IMR-90 (cell line): ENCODE measurements around the gene XYLT2. TPM values are rescaled to one million over a fixed set of nuclear protein-coding genes. Genes with fewer than 3 reads are reported as not detected.

Experiments used
- ATAC-seq: fragments of 200-7000 bp; cut with Tn5 transposase; 2 replicates; pipeline ENCODE4 v1.9.1; 2020; ENCODE audit warnings: low read depth, mild to moderate bottlenecking, moderate library complexity
- BruUV-seq: library from RNA; stranded (reverse); fragments of 400-500 nt; replicated peaks from 2 replicates; lab custom pipeline; 2021; lab: Mats Ljungman, UMichigan
- CTCF ChIA-PET: fragments of 300-600 bp; formaldehyde crosslinking; extraction: SDS; loops from one replicate; lab custom pipeline; 2021; ENCODE audit warnings: antibody characterized with exemption; lab: Yijun Ruan, JAX
- POLR2A ChIA-PET: fragments of 300-600 bp; sonication (Branson Sonifier 250); formaldehyde crosslinking; loops from one replicate; lab custom pipeline; 2022; ENCODE audit warnings: antibody characterized with exemption; ENCODE audit not compliant: unreplicated experiment; lab: Charles Lee
- DNase-seq: peaks from one replicate; pipeline ENCODE4 v3.0.0; 2013
- H2AFZ ChIP-seq: replicated peaks from 2 replicates; pipeline ENCODE3; 2013; ENCODE audit warnings: low read length, mild to moderate bottlenecking; ENCODE audit not compliant: poor library complexity
- H2AK5ac ChIP-seq: 2 replicates; pipeline ENCODE4 v1.6.1; 2013; ENCODE audit warnings: low read depth, low read length, inconsistent platforms
- H2AK9ac ChIP-seq: replicated peaks from 2 replicates; pipeline ENCODE3; 2013; ENCODE audit warnings: mild to moderate bottlenecking, low read depth, low read length, moderate library complexity; ENCODE audit not compliant: poor library complexity
- H2BK120ac ChIP-seq: 2 replicates; pipeline ENCODE4 v1.6.1; 2013; ENCODE audit warnings: low read depth, low read length, inconsistent platforms
- H2BK15ac ChIP-seq: 3 replicates; pipeline ENCODE4 v1.6.1; 2013; ENCODE audit warnings: low read depth, low read length, inconsistent platforms
- H2BK20ac ChIP-seq: 2 replicates; pipeline ENCODE4 v1.6.1; 2013; ENCODE audit warnings: low read depth, mild to moderate bottlenecking, inconsistent platforms, low read length, moderate library complexity
- H2BK5ac ChIP-seq: 2 replicates; pipeline ENCODE4 v1.6.1; 2013; ENCODE audit warnings: mild to moderate bottlenecking, low read depth, low read length, inconsistent platforms; ENCODE audit not compliant: poor library complexity, severe bottlenecking
- H3K14ac ChIP-seq: replicated peaks from 2 replicates; pipeline ENCODE4 v1.6.1; 2013; ENCODE audit warnings: low read depth, low read length, inconsistent platforms
- H3K18ac ChIP-seq: 2 replicates; pipeline ENCODE4 v1.6.1; 2013; ENCODE audit warnings: low read depth, low read length, control low read depth
- H3K23ac ChIP-seq: 2 replicates; pipeline ENCODE4 v1.6.1; 2013; ENCODE audit warnings: low read depth, low read length, inconsistent platforms
- H3K27ac ChIP-seq: 2 replicates; pipeline ENCODE4 v1.5.1; 2013; ENCODE audit warnings: mild to moderate bottlenecking, control low read depth, low read length; ENCODE audit not compliant: insufficient read depth
- H3K27me3 ChIP-seq: 2 replicates; pipeline ENCODE4 v1.6.1; 2013; ENCODE audit warnings: low read length; ENCODE audit not compliant: control insufficient read depth, insufficient read depth
- H3K36me3 ChIP-seq: 2 replicates; pipeline ENCODE4 v1.6.1; 2013; ENCODE audit warnings: low read length, mixed read lengths; ENCODE audit not compliant: control insufficient read depth, insufficient read depth
- H3K4ac ChIP-seq: 2 replicates; pipeline ENCODE4 v1.6.1; 2013; ENCODE audit warnings: low read depth, low read length, inconsistent platforms
- H3K4me1 ChIP-seq: 2 replicates; pipeline ENCODE4 v1.6.1; 2013; ENCODE audit warnings: low read length, mixed read lengths; ENCODE audit not compliant: control insufficient read depth, insufficient read depth
- H3K4me2 ChIP-seq: 2 replicates; pipeline ENCODE4 v1.6.1; 2013; ENCODE audit warnings: low read depth, mild to moderate bottlenecking, control low read depth, low read length, moderate library complexity
- H3K4me3 ChIP-seq: 2 replicates; pipeline ENCODE4 v1.5.1; 2013; ENCODE audit warnings: low read depth, mild to moderate bottlenecking, control low read depth, low read length, moderate library complexity; ENCODE audit not compliant: insufficient read depth
- H3K56ac ChIP-seq: 2 replicates; pipeline ENCODE4 v1.6.1; 2013; ENCODE audit warnings: low read length, inconsistent platforms; ENCODE audit not compliant: insufficient read depth; ENCODE audit errors: extremely low read depth
- H3K79me1 ChIP-seq, 2 experiments: 2 replicates each; pipeline ENCODE4 v1.6.1; 2013; ENCODE audit warnings: low read length in 2 of 2, inconsistent platforms in 1 of 2, low read depth in 1 of 2
- H3K9ac ChIP-seq: 2 replicates; pipeline ENCODE4 v1.6.1; 2013; ENCODE audit warnings: low read depth, low read length, control low read depth
- H3K9me1 ChIP-seq: 2 replicates; pipeline ENCODE4 v1.6.1; 2013; ENCODE audit warnings: low read length, inconsistent platforms; ENCODE audit not compliant: insufficient read depth
- H3K9me3 ChIP-seq: 2 replicates; pipeline ENCODE4 v1.6.1; 2013; ENCODE audit warnings: low read length; ENCODE audit not compliant: control insufficient read depth, insufficient read depth
- H4K20me1 ChIP-seq: 2 replicates; pipeline ENCODE4 v1.6.1; 2013; ENCODE audit warnings: low read length, inconsistent platforms; ENCODE audit not compliant: insufficient read depth
- H4K5ac ChIP-seq: 2 replicates; pipeline ENCODE4 v1.6.1; 2013; ENCODE audit warnings: mild to moderate bottlenecking, low read depth, low read length, control low read depth
- H4K8ac ChIP-seq, 2 experiments: 2 replicates each; pipeline ENCODE4 v1.6.1; 2013; ENCODE audit warnings: low read depth in 2 of 2, low read length in 2 of 2, control low read depth in 1 of 2, inconsistent platforms in 1 of 2
- H4K91ac ChIP-seq: 2 replicates; pipeline ENCODE4 v1.6.1; 2013; ENCODE audit warnings: low read depth, low read length, inconsistent platforms; ENCODE audit not compliant: insufficient read depth
- CEBPB ChIP-seq: IDR thresholded peaks from 2 replicates; pipeline ENCODE4 v1.6.1; 2012; ENCODE audit warnings: low read depth, low read length, improper control_type of control experiment
- MAZ ChIP-seq: IDR thresholded peaks from 2 replicates; pipeline ENCODE4 v1.6.1; 2012; ENCODE audit warnings: low read depth, mild to moderate bottlenecking, low read length, improper control_type of control experiment, moderate library complexity, borderline replicate concordance
- MXI1 ChIP-seq: IDR thresholded peaks from 2 replicates; pipeline ENCODE4 v1.6.1; 2012; ENCODE audit warnings: low read depth, mild to moderate bottlenecking, low read length, moderate library complexity, borderline replicate concordance
- NFE2L2 ChIP-seq: fragments of 150-350 bp; IDR thresholded peaks from 2 replicates; pipeline ENCODE4 v1.6.1; 2016; ENCODE audit warnings: low read depth, mild to moderate bottlenecking, low read length
- POLR2A ChIP-seq: IDR thresholded peaks from 2 replicates; pipeline ENCODE4 v1.6.1; 2012; ENCODE audit warnings: mild to moderate bottlenecking, low read depth, low read length
- SMC3 ChIP-seq: fragments of 150-350 bp; IDR thresholded peaks from 2 replicates; pipeline ENCODE4 v1.6.1; 2016; ENCODE audit warnings: low read depth, mild to moderate bottlenecking, antibody characterized with exemption, low read length, moderate library complexity
- WGBS, 2 experiments: methylation state at CpG; one replicate each; pipeline versions ENCODE4 v1.1.5 to v1.1.7; 2013; ENCODE audit warnings: missing lambda C conversion rate in 2 of 2; ENCODE audit not compliant: insufficient read length in 1 of 2; ENCODE audit errors: extremely low coverage in 2 of 2; 5-methylcytosine and 5-hydroxymethylcytosine counted together
- dilution Hi-C: fragments of 300-500 bp; cut with HindIII; formaldehyde crosslinking; loops from one replicate; pipeline ENCODE4 v1.14.3; 2018; ENCODE audit warnings: low sequenced_read_pairs; ENCODE audit not compliant: unreplicated experiment
- in situ Hi-C: fragments of 300-500 bp; cut with MboI; formaldehyde crosslinking; loops from 3 replicates; pipeline ENCODE4 v1.14.3; 2019; ENCODE audit warnings: low sequenced_read_pairs, inconsistent platforms, mixed read lengths
- intact Hi-C: fragments of 100-400 bp; cut with micrococcal nuclease; formaldehyde crosslinking; loops from 2 replicates; pipeline ENCODE4 v1.10.0; 2022
- polyA plus RNA-seq, 3 experiments: library from polyadenylated mRNA; depleted of rRNA; stranded (reverse); fragments of >200 nt; gene quantifications; 2 replicates each; pipeline ENCODE4 v1.2.3, GENCODE V29; 2012; ENCODE audit warnings: low replicate concordance in 1 of 3
- total RNA-seq: library from RNA; depleted of rRNA; stranded (reverse); fragments of >200 nt; gene quantifications from 2 replicates; pipeline ENCODE4 v1.2.3, GENCODE V29; 2012
- TF ChIP-seq, protein P1 (sequence below): fragments of 150-350 bp; IDR thresholded peaks from 2 replicates; pipeline ENCODE4 v1.6.1; 2016; ENCODE audit warnings: low read depth, mild to moderate bottlenecking, low read length, moderate library complexity, borderline replicate concordance
- TF ChIP-seq, protein P2 (sequence below): fragments of 150-350 bp; IDR thresholded peaks from 2 replicates; pipeline ENCODE4 v1.6.1; 2017; ENCODE audit warnings: mild to moderate bottlenecking, antibody characterized with exemption, low read length, low read depth

XYLT2 gene
- total and polyA plus RNA-seq, 2 of the 4 experiments (the other 2 are of a cell fraction): 27.7 to 31.9 TPM

- 80% methylated on average over 1 of the region's 5 CpGs; no CpG with 5 or more reads in 1 of the 2 experiments for WGBS, 2 experiments
- no peak for DNase-seq
- in situ Hi-C loops: no loop called here
- H3K4me2 ChIP-seq: no peak overlapping the region
- CTCF ChIA-PET: interaction anchor here (1.8 kb wide), 1 partner anchor 8 kb away, joined by 7 read pairs; no protein-coding TSS in a partner anchor
- no peak overlapping the region for H3K9ac ChIP-seq
- H3K27me3 ChIP-seq: no peaks in the 10 kb centered on the region
- no peak overlapping the region for H2BK120ac ChIP-seq
- H3K14ac ChIP-seq: no peak overlapping the region
- POLR2A ChIA-PET: no interaction called here
- no peak overlapping the region for H3K4me3 ChIP-seq
- H3K9me3 ChIP-seq: no peaks in the 10 kb centered on the region
- H2BK20ac ChIP-seq: no peak overlapping the region
- no peak overlapping the region for H4K5ac ChIP-seq
- peaks cover 46% of the 10 kb centered on the region for H3K36me3 ChIP-seq
- H3K4me1 ChIP-seq: no peaks in the 10 kb centered on the region; the same call in 1 of the 2 replicates
- H3K23ac ChIP-seq: no peak overlapping the region
- H4K20me1 ChIP-seq: peaks cover 3% of the 10 kb centered on the region; the same call in 1 of the 2 replicates
- H3K79me1 ChIP-seq: peaks cover 33 to 60% of the 10 kb centered on the region in 2 experiments
- no peak overlapping the region for H3K4ac ChIP-seq
- no peak overlapping the region for H2BK5ac ChIP-seq
- H3K56ac ChIP-seq: no peak overlapping the region
- H3K27ac ChIP-seq: no peak overlapping the region
- intact Hi-C loops: no loop called here
- H2AK9ac ChIP-seq: no peak overlapping the region
- no peak overlapping the region for H3K18ac ChIP-seq
- no peak overlapping the region for H4K91ac ChIP-seq
- dilution Hi-C loops: no loop called here
- no peak for ATAC-seq
- H3K9me1 ChIP-seq: peaks cover 7% of the 10 kb centered on the region; the same call in 1 of the 2 replicates
- H2BK15ac ChIP-seq: no peak overlapping the region
- H2AK5ac ChIP-seq: no peak overlapping the region
- H4K8ac ChIP-seq: no peak overlapping the region
- no TSS peak for BruUV-seq
- TF ChIP-seq CEBPB (no peak), MAZ (no peak), POLR2A (no peak), MXI1 (no peak), SMC3 (no peak), NFE2L2 (no peak)
- TF ChIP-seq, protein P1, sequence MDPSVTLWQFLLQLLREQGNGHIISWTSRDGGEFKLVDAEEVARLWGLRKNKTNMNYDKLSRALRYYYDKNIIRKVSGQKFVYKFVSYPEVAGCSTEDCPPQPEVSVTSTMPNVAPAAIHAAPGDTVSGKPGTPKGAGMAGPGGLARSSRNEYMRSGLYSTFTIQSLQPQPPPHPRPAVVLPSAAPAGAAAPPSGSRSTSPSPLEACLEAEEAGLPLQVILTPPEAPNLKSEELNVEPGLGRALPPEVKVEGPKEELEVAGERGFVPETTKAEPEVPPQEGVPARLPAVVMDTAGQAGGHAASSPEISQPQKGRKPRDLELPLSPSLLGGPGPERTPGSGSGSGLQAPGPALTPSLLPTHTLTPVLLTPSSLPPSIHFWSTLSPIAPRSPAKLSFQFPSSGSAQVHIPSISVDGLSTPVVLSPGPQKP: no peak
- TF ChIP-seq, protein P2, sequence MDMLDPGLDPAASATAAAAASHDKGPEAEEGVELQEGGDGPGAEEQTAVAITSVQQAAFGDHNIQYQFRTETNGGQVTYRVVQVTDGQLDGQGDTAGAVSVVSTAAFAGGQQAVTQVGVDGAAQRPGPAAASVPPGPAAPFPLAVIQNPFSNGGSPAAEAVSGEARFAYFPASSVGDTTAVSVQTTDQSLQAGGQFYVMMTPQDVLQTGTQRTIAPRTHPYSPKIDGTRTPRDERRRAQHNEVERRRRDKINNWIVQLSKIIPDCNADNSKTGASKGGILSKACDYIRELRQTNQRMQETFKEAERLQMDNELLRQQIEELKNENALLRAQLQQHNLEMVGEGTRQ: no peak
- H2AFZ ChIP-seq: no peak overlapping the region
Observed at GRCh38 chr17:50370052-50370451, 24.1 kb downstream of the XYLT2 start.
